WTC11 (cell line): ENCODE measurements around the gene MYCBPAP.

Experiments used
- ELF4 ChIP-seq: sonication (generic); formaldehyde crosslinking; IDR thresholded peaks from 2 replicates; pipeline ENCODE4 v1.8.1; 2022; ENCODE audit warnings: low read depth, mild to moderate bottlenecking, moderate library complexity, missing genetic modification reagents
- ETV6 ChIP-seq: sonication (generic); formaldehyde crosslinking; IDR thresholded peaks from 2 replicates; pipeline ENCODE4 v1.8.1; 2022; ENCODE audit warnings: mild to moderate bottlenecking, missing genetic modification reagents
- ZNF396 ChIP-seq: fragments of 250-450 bp; sonication (Bioruptor Pico); IDR thresholded peaks from 2 replicates; pipeline ENCODE4 v1.8.0; 2021; ENCODE audit warnings: mild to moderate bottlenecking, moderate library complexity, borderline replicate concordance
- TF ChIP-seq, protein P1 (sequence below): fragments of 200-600 bp; IDR thresholded peaks from 2 replicates; pipeline ENCODE4 v1.8.0; 2022; ENCODE audit warnings: antibody characterized with exemption
- TF ChIP-seq, protein P2 (sequence below): sonication (generic); formaldehyde crosslinking; IDR thresholded peaks from 2 replicates; pipeline ENCODE4 v1.8.1; 2022; ENCODE audit warnings: mild to moderate bottlenecking, moderate library complexity, missing genetic modification reagents
- TF ChIP-seq, protein P3 (sequence below): sonication (generic); formaldehyde crosslinking; IDR thresholded peaks from 2 replicates; pipeline ENCODE4 v1.8.0; 2022; ENCODE audit warnings: missing genetic modification reagents
- TF ChIP-seq, protein P4 (sequence below): fragments of 250-450 bp; sonication (Bioruptor Pico); IDR thresholded peaks from 2 replicates; pipeline ENCODE4 v1.9.0; 2021; ENCODE audit warnings: moderate library complexity, mild to moderate bottlenecking, inconsistent platforms, borderline replicate concordance

DNA sequence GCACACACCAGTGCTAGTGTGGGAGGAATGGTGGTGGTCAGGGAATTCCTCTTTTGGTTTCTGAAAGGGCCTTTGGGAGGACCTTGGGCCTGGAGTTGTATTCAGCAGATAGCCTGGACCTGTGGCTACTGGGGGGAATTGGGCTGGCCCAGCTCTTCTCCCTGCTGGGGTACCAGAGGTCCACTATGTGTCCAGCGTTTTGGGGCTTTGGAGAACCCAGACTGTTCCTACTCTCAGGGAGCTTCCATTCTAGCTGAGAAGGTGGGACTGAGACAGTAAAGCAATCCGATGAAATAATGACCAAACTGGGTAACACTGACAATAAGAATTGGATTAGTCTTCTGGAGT is 26.7 kb downstream of the MYCBPAP start:
- TF ChIP-seq, protein P1, sequence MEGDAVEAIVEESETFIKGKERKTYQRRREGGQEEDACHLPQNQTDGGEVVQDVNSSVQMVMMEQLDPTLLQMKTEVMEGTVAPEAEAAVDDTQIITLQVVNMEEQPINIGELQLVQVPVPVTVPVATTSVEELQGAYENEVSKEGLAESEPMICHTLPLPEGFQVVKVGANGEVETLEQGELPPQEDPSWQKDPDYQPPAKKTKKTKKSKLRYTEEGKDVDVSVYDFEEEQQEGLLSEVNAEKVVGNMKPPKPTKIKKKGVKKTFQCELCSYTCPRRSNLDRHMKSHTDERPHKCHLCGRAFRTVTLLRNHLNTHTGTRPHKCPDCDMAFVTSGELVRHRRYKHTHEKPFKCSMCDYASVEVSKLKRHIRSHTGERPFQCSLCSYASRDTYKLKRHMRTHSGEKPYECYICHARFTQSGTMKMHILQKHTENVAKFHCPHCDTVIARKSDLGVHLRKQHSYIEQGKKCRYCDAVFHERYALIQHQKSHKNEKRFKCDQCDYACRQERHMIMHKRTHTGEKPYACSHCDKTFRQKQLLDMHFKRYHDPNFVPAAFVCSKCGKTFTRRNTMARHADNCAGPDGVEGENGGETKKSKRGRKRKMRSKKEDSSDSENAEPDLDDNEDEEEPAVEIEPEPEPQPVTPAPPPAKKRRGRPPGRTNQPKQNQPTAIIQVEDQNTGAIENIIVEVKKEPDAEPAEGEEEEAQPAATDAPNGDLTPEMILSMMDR = no peak
- TF ChIP-seq, protein P2, sequence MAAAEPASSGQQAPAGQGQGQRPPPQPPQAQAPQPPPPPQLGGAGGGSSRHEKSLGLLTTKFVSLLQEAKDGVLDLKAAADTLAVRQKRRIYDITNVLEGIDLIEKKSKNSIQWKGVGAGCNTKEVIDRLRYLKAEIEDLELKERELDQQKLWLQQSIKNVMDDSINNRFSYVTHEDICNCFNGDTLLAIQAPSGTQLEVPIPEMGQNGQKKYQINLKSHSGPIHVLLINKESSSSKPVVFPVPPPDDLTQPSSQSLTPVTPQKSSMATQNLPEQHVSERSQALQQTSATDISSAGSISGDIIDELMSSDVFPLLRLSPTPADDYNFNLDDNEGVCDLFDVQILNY (CRISPR knock-in tag) = no peak
- TF ChIP-seq, protein P3, sequence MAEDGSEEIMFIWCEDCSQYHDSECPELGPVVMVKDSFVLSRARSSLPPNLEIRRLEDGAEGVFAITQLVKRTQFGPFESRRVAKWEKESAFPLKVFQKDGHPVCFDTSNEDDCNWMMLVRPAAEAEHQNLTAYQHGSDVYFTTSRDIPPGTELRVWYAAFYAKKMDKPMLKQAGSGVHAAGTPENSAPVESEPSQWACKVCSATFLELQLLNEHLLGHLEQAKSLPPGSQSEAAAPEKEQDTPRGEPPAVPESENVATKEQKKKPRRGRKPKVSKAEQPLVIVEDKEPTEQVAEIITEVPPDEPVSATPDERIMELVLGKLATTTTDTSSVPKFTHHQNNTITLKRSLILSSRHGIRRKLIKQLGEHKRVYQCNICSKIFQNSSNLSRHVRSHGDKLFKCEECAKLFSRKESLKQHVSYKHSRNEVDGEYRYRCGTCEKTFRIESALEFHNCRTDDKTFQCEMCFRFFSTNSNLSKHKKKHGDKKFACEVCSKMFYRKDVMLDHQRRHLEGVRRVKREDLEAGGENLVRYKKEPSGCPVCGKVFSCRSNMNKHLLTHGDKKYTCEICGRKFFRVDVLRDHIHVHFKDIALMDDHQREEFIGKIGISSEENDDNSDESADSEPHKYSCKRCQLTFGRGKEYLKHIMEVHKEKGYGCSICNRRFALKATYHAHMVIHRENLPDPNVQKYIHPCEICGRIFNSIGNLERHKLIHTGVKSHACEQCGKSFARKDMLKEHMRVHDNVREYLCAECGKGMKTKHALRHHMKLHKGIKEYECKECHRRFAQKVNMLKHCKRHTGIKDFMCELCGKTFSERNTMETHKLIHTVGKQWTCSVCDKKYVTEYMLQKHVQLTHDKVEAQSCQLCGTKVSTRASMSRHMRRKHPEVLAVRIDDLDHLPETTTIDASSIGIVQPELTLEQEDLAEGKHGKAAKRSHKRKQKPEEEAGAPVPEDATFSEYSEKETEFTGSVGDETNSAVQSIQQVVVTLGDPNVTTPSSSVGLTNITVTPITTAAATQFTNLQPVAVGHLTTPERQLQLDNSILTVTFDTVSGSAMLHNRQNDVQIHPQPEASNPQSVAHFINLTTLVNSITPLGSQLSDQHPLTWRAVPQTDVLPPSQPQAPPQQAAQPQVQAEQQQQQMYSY (CRISPR knock-in tag) = no peak
- TF ChIP-seq, protein P4, sequence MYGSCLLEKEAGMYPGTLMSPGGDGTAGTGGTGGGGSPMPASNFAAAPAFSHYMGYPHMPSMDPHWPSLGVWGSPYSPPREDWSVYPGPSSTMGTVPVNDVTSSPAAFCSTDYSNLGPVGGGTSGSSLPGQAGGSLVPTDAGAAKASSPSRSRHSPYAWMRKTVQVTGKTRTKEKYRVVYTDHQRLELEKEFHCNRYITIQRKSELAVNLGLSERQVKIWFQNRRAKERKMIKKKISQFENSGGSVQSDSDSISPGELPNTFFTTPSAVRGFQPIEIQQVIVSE (CRISPR knock-in tag) = no peak
- TF ChIP-seq ELF4 (CRISPR knock-in tag) (no peak), ETV6 (no peak), ZNF396 (CRISPR knock-in tag) (no peak)
